ENCODE measurements around the gene CLCN1.

CLCN1 gene

GRCh38 chr7:143397710-143398530, 82.0 kb downstream of the CLCN1 start:
- Histone ChIP-seq H3K79me2 (ENCODE audit: low read length) (no peaks in the 10 kb centered on the region), H3K4me2 (ENCODE audit: low read depth, low read length) (no peak overlapping the region), H3F3A (ENCODE audit: insufficient read depth, low read length) (no peaks in the 10 kb centered on the region), H3K9ac (ENCODE audit: low read length) (no peak overlapping the region), H3K27me3 (replicated peaks; ENCODE audit: insufficient read depth, low read length) (0 out of 2 replicates have a peak, but pooled peaks cover 6% of the 10 kb centered on the region), H3K4me3 (ENCODE audit: low read length) (no peak overlapping the region), H2AFZ (ENCODE audit: low read length) (no peak overlapping the region), H3K9me3 (replicated peaks; ENCODE audit: insufficient read depth, low read length) (no peaks in the 10 kb centered on the region), H3K27ac (ENCODE audit: low read length) (no peak overlapping the region), H4K20me1 (ENCODE audit: insufficient read depth, low read length) (no peaks in the 10 kb centered on the region), H3K36me3 (replicated peaks; ENCODE audit: insufficient read depth, low read length) (no peaks in the 10 kb centered on the region), H3K4me1 (ENCODE audit: low read length) (no peaks in the 10 kb centered on the region), H3K9me2 (replicated peaks; ENCODE audit: insufficient read depth, low read length) (no peaks in the 10 kb centered on the region)
- TF ChIP-seq EZH2phosphoT487 (IDR thresholded peaks at IDR 0.05; ENCODE audit: low read length) (no peak), EZH2 (optimal IDR thresholded peaks at IDR 0.05; ENCODE audit: low read depth, low read length) (no peak)
- TF ChIP-seq, protein P1, sequence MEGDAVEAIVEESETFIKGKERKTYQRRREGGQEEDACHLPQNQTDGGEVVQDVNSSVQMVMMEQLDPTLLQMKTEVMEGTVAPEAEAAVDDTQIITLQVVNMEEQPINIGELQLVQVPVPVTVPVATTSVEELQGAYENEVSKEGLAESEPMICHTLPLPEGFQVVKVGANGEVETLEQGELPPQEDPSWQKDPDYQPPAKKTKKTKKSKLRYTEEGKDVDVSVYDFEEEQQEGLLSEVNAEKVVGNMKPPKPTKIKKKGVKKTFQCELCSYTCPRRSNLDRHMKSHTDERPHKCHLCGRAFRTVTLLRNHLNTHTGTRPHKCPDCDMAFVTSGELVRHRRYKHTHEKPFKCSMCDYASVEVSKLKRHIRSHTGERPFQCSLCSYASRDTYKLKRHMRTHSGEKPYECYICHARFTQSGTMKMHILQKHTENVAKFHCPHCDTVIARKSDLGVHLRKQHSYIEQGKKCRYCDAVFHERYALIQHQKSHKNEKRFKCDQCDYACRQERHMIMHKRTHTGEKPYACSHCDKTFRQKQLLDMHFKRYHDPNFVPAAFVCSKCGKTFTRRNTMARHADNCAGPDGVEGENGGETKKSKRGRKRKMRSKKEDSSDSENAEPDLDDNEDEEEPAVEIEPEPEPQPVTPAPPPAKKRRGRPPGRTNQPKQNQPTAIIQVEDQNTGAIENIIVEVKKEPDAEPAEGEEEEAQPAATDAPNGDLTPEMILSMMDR (IDR thresholded peaks at IDR 0.05; ENCODE audit: low read length): no peak
- no peak for DNase-seq

GRCh38 chr7:143398616-143399015, 82.7 kb downstream of the CLCN1 start:
- DNase-seq: no peak
- H3K36me3 ChIP-seq (replicated peaks; ENCODE audit: insufficient read depth, low read length): no peaks in the 10 kb centered on the region
- H3K27ac ChIP-seq (ENCODE audit: low read length): no peak overlapping the region
- H3K79me2 ChIP-seq (ENCODE audit: low read length): no peaks in the 10 kb centered on the region
- 0 out of 2 replicates have a peak, but pooled peaks cover 6% of the 10 kb centered on the region for H3K27me3 ChIP-seq (replicated peaks; ENCODE audit: insufficient read depth, low read length)
- H3K4me2 ChIP-seq (ENCODE audit: low read depth, low read length): no peak overlapping the region
- H3F3A ChIP-seq (ENCODE audit: insufficient read depth, low read length): no peaks in the 10 kb centered on the region
- no peaks in the 10 kb centered on the region for H3K9me3 ChIP-seq (replicated peaks; ENCODE audit: insufficient read depth, low read length)
- H3K9ac ChIP-seq (ENCODE audit: low read length): no peak overlapping the region
- H3K4me3 ChIP-seq (ENCODE audit: low read length): no peak overlapping the region
- H2AFZ ChIP-seq (ENCODE audit: low read length): no peak overlapping the region
- TF ChIP-seq EZH2 (optimal IDR thresholded peaks at IDR 0.05; ENCODE audit: low read depth, low read length): no peak
- no peak for TF ChIP-seq EZH2phosphoT487 (IDR thresholded peaks at IDR 0.05; ENCODE audit: low read length)
- TF ChIP-seq, protein P1 (IDR thresholded peaks at IDR 0.05; ENCODE audit: low read length): no peak
- no peaks in the 10 kb centered on the region for H4K20me1 ChIP-seq (ENCODE audit: insufficient read depth, low read length)
- H3K4me1 ChIP-seq (ENCODE audit: low read length): no peaks in the 10 kb centered on the region
- no peaks in the 10 kb centered on the region for H3K9me2 ChIP-seq (replicated peaks; ENCODE audit: insufficient read depth, low read length)

DNA sequence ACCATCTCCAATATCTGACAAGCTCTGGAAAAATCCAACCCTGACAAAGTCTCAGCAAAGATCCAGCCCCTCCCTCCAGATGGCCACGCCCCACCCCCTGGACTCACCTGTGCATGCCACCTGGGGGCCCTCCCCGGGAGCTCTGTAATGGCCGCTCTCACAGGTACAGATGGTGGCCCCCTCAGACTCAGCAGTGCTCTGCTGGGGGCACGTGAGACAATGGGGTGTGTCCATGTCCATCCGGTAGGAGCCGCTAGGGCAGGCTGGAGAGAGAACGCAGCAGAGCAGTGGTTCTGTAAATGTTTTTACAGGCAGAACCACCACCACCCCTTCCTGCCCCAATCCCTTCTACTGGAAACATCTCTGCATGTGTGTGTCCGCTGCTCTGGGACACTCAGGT, 83.2 kb downstream of the CLCN1 start:
- Histone ChIP-seq H3K27ac (ENCODE audit: low read length) (no peak overlapping the region), H3K9me3 (replicated peaks; ENCODE audit: insufficient read depth, low read length) (no peaks in the 10 kb centered on the region), H3K4me3 (ENCODE audit: low read length) (no peak overlapping the region), H3K79me2 (ENCODE audit: low read length) (no peaks in the 10 kb centered on the region), H3F3A (ENCODE audit: insufficient read depth, low read length) (no peaks in the 10 kb centered on the region), H4K20me1 (ENCODE audit: insufficient read depth, low read length) (no peaks in the 10 kb centered on the region), H3K4me1 (ENCODE audit: low read length) (no peaks in the 10 kb centered on the region), H2AFZ (ENCODE audit: low read length) (no peak overlapping the region), H3K27me3 (replicated peaks; ENCODE audit: insufficient read depth, low read length) (0 out of 2 replicates have a peak, but pooled peaks cover 6% of the 10 kb centered on the region), H3K36me3 (replicated peaks; ENCODE audit: insufficient read depth, low read length) (no peaks in the 10 kb centered on the region), H3K4me2 (ENCODE audit: low read depth, low read length) (no peak overlapping the region), H3K9ac (ENCODE audit: low read length) (no peak overlapping the region), H3K9me2 (replicated peaks; ENCODE audit: insufficient read depth, low read length) (no peaks in the 10 kb centered on the region)
- TF ChIP-seq EZH2 (optimal IDR thresholded peaks at IDR 0.05; ENCODE audit: low read depth, low read length): no peak
- TF ChIP-seq, protein P1 (IDR thresholded peaks at IDR 0.05; ENCODE audit: low read length): no peak
- no peak for TF ChIP-seq EZH2phosphoT487 (IDR thresholded peaks at IDR 0.05; ENCODE audit: low read length)
- DNase-seq: no peak
